HG03432 (cell line): ENCODE data around the gene CAMK2G.

Source experiments
- ATAC-seq: cut with Tn5 transposase; IDR thresholded peaks from one replicate; pipeline ENCODE4 v1.9.1; 2021; ENCODE audit warnings: mild to moderate bottlenecking, moderate library complexity; ENCODE audit not compliant: unreplicated experiment

CAMK2G gene

GRCh38 chr10:73815719-73816030 is 58.7 kb downstream of the CAMK2G start:
- ATAC-seq, result no peak

- no peak for ATAC-seq
Observed at GRCh38 chr10:73814896-73815718, 59.2 kb downstream of the CAMK2G start.

GRCh38 chr10:73814276-73814895 is 60.0 kb downstream of the CAMK2G start:
- ATAC-seq, result no peak

GRCh38 chr10:73813333-73813732 is 61.0 kb downstream of the CAMK2G start:
- ATAC-seq, result no peak

GRCh38 chr10:73812657-73813056 is 61.7 kb downstream of the CAMK2G start:
- ATAC-seq, result no peak

GRCh38 chr10:73810735-73811465 is 63.5 kb downstream of the CAMK2G start:
- ATAC-seq, result peak; percentile 35

GRCh38 chr10:73810358-73810734 is 64.0 kb downstream of the CAMK2G start:
- ATAC-seq, result no peak

GRCh38 chr10:73809061-73809818 is 65.1 kb downstream of the CAMK2G start:
- ATAC-seq, result no peak

- no peak for ATAC-seq
Observed at GRCh38 chr10:73808021-73808815, 66.1 kb downstream of the CAMK2G start.

- no peak for ATAC-seq
Observed at GRCh38 chr10:73807471-73807870, 66.9 kb downstream of the CAMK2G start.

GRCh38 chr10:73806176-73806950 is 68.0 kb downstream of the CAMK2G start:
- no peak for ATAC-seq

- peak; percentile 80 for ATAC-seq
Observed at GRCh38 chr10:73803680-73804286, 70.6 kb downstream of the CAMK2G start.

GRCh38 chr10:73802276-73802991 is 71.9 kb downstream of the CAMK2G start:
- ATAC-seq, result no peak

GRCh38 chr10:73801253-73801590 is 73.1 kb downstream of the CAMK2G start:
- no peak for ATAC-seq

- no peak for ATAC-seq
Observed at GRCh38 chr10:73800560-73801252, 73.6 kb downstream of the CAMK2G start.

- no peak for ATAC-seq
Observed at GRCh38 chr10:73799899-73800559, 74.3 kb downstream of the CAMK2G start.

GRCh38 chr10:73798927-73799560 is 75.3 kb downstream of the CAMK2G start:
- no peak for ATAC-seq
